Spinal cord (tissue), 10 donors: ENCODE results near the gene CA4. TPM values are rescaled to one million over a fixed set of nuclear protein-coding genes. Genes with fewer than 3 reads are reported as not detected.
"Not testable (repeated sequence)": the region's sequence is repeated elsewhere in the genome, so short reads cannot be mapped to it uniquely, and the experiment has no call there.

Source experiments
- DNase-seq, 6 donors: peaks; one replicate each; pipeline versions ENCODE4 v3.0.0 to v3.0.0-alpha.2; 2013 to 2015; ENCODE audit warnings: low spot score in 6 of 6, low read depth in 4 of 6
- H3K27ac ChIP-seq: one replicate; pipeline ENCODE4 v1.5.1; 2013; ENCODE audit warnings: low read depth, low read length, control low read depth
- H3K27me3 ChIP-seq: one replicate; pipeline ENCODE4 v1.6.1; 2013; ENCODE audit warnings: low read length; ENCODE audit not compliant: control insufficient read depth, insufficient read depth
- H3K36me3 ChIP-seq: one replicate; pipeline ENCODE4 v1.6.1; 2013; ENCODE audit warnings: low read length; ENCODE audit not compliant: control insufficient read depth, insufficient read depth
- H3K4me1 ChIP-seq: one replicate; pipeline ENCODE4 v1.6.1; 2013; ENCODE audit warnings: low read length; ENCODE audit not compliant: control insufficient read depth, insufficient read depth
- H3K4me3 ChIP-seq: one replicate; pipeline ENCODE4 v1.5.1; 2013; ENCODE audit warnings: low read depth, low read length, control low read depth
- H3K9me3 ChIP-seq: one replicate; pipeline ENCODE4 v1.6.1; 2013; ENCODE audit warnings: low read length; ENCODE audit not compliant: control insufficient read depth, insufficient read depth
- WGBS: methylation state at CpG from one replicate; pipeline ENCODE4 v1.1.5; 2013; ENCODE audit warnings: missing lambda C conversion rate; ENCODE audit not compliant: insufficient coverage; 5-methylcytosine and 5-hydroxymethylcytosine counted together
- polyA plus RNA-seq, 2 donors: library from polyadenylated mRNA; unstranded; fragments of 120-200 nt; gene quantifications; one replicate each; pipeline ENCODE4 v1.2.1, GENCODE V29; 2013; ENCODE audit not compliant: insufficient read length in 2 of 2
- total RNA-seq, 2 donors: library from RNA; depleted of rRNA in 1 of 2; stranded (reverse); fragments of 120-200 nt in 1 of 2; fragments of >200 nt in 1 of 2; gene quantifications; one replicate each; pipeline versions ENCODE4 v1.2.3 to v1.2.4, GENCODE V29; 2013 to 2014
- donor health status: healthy.

The CA4 gene
- total and polyA plus RNA-seq, 4 donors: 2.1 to 6.6 (median 6.3) TPM

DNA sequence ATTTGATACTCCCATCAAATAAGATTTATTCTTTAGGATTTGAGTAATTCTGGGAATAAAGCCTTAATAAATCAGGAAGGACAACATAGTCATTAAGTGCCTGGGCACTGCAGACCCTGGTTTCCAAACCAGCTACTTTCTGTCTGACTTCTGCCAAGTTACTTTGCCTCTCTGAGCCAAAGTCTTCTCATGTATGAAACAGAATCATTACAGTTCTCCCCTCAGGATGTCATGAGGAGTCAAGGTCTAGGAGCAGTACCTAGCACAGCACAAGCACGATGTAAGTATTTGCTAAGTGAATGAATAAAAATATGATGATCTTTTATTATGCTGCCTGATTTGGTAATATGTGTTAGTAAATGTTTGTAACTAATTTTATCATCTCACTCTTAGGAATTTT lies 40.6 kb upstream of the CA4 start:
- Histone ChIP-seq H3K4me1 (no peaks in the 10 kb centered on the region), H3K36me3 (no peaks in the 10 kb centered on the region), H3K27ac (no peak overlapping the region), H3K27me3 (no peaks in the 10 kb centered on the region), H3K9me3 (no peaks in the 10 kb centered on the region), H3K4me3 (no peak overlapping the region)
- no CpG with 5 or more reads among the region's 1 CpG for WGBS
- no peak for DNase-seq

DNA sequence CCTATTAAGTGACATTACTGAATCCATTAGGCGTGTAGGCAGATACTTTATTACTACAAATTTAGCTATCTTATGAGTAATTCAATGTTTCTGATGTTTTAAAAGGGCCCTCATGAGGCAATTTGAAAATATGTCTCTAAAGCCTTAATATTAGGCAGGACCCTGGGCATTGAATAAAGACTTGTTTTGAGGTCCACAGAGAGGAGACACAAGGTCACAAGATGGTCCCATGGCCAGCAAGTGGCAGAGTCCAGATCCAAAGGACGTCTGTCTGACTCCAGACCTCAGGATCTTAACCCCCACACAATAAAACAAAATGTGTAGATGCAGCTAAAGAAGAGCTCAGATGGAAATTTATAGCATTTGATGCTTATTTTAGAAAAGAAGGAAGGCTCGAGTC lies 39.2 kb upstream of the CA4 start:
- Histone ChIP-seq H3K36me3 (no peaks in the 10 kb centered on the region), H3K4me3 (no peak overlapping the region), H3K27me3 (no peaks in the 10 kb centered on the region), H3K27ac (no peak overlapping the region), H3K9me3 (no peaks in the 10 kb centered on the region), H3K4me1 (no peaks in the 10 kb centered on the region)
- no peak for DNase-seq
- no CpG with 5 or more reads among the region's 3 CpGs for WGBS

DNA sequence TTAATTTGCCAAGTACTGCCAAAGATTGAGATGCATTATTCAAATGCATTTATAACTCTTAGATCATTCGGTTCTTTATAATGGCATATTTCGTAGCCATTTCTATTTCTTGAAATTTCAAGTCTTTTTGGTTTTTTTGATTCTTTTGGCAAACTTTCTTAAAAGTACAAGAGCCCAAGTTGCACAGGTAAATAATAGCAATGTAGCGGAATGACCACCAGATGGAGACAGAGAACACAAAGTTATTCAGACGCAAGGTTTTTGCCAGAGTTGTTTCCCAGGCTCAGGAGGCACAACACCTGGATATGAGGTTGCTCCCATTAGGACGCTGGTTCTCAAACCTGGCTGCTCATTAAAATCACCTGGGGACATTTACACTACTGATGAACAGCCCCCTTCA lies 38.1 kb upstream of the CA4 start:
- DNase-seq, H3K9me3 ChIP-seq, H3K4me1 ChIP-seq, H3K36me3 ChIP-seq, H3K27ac ChIP-seq, H3K4me3 ChIP-seq, H3K27me3 ChIP-seq: not testable (repeated sequence)
- no CpG with 5 or more reads among the region's 5 CpGs for WGBS

DNA sequence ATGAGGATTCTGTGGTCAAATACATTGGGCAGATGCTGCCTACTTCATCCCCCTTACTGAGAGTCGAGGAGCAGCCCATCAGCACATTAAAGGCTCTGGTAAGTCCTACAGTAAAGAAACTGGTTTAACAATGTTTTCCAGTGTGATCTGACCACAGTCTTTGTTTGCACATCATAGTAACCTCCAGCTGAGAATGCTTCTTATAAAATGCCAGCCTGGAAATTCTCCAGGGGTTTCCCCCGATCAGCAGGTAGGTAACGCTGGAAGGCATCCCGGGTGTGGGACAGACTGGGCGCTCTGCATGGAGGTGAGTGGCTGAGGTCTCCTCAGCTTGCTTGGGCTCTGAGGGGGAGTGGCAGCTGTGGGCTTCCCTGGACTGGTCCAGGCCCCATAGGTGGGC lies 34.4 kb upstream of the CA4 start:
- WGBS: no CpG with 5 or more reads among the region's 5 CpGs

DNA sequence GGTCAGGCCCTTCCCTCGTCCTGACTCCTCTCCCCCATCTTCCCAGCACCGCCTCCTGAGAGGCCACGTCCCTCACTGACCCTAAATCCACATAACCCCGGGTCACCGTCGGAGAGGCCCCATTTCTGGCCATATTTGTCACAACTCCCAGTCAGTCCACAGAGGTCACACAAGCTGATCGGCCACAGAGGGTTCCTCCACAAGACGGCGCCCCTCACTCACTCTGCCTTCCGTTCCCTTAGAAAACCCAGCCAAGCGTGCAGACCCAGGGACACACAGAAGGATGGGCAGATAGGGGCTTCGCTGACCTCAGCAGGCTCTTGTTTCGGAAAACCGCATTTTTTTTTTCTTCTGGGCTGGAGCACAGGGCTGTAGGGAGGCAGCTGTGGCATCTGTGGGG lies 33.6 kb upstream of the CA4 start:
- H3K36me3 ChIP-seq, H3K4me1 ChIP-seq, DNase-seq, H3K27me3 ChIP-seq, H3K4me3 ChIP-seq, H3K27ac ChIP-seq, H3K9me3 ChIP-seq: not testable (repeated sequence)
- WGBS: no CpG with 5 or more reads among the region's 14 CpGs

More for the DNA sequence above, 34.4 kb upstream of the CA4 start:
- not testable (repeated sequence) for H3K36me3 ChIP-seq, H3K4me3 ChIP-seq, H3K27me3 ChIP-seq, H3K27ac ChIP-seq, H3K9me3 ChIP-seq, DNase-seq, H3K4me1 ChIP-seq

DNA sequence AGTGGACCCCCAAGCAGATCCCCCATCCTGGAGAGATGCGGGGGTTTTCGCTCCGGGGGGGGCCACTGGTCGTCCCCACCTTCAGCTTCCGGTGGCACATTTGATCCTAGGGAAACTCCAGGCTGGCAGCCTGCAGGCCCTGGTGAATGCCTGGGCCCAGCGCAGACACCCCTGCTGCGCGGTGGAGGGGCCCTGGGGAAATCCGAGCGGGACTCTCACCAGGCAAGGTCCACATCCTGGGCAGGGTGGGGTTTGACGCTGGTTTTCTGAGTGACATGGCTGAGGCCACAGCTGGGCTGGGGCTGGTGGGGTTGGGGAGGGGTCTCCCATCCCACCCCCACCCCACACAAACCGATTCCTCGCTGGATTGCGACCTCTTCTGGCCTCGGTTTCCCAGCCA lies 30.6 kb upstream of the CA4 start:
- H3K4me3 ChIP-seq, H3K4me1 ChIP-seq, H3K27me3 ChIP-seq, DNase-seq, H3K36me3 ChIP-seq, H3K9me3 ChIP-seq, H3K27ac ChIP-seq: not testable (repeated sequence)
- no CpG with 5 or more reads among the region's 15 CpGs for WGBS

DNA sequence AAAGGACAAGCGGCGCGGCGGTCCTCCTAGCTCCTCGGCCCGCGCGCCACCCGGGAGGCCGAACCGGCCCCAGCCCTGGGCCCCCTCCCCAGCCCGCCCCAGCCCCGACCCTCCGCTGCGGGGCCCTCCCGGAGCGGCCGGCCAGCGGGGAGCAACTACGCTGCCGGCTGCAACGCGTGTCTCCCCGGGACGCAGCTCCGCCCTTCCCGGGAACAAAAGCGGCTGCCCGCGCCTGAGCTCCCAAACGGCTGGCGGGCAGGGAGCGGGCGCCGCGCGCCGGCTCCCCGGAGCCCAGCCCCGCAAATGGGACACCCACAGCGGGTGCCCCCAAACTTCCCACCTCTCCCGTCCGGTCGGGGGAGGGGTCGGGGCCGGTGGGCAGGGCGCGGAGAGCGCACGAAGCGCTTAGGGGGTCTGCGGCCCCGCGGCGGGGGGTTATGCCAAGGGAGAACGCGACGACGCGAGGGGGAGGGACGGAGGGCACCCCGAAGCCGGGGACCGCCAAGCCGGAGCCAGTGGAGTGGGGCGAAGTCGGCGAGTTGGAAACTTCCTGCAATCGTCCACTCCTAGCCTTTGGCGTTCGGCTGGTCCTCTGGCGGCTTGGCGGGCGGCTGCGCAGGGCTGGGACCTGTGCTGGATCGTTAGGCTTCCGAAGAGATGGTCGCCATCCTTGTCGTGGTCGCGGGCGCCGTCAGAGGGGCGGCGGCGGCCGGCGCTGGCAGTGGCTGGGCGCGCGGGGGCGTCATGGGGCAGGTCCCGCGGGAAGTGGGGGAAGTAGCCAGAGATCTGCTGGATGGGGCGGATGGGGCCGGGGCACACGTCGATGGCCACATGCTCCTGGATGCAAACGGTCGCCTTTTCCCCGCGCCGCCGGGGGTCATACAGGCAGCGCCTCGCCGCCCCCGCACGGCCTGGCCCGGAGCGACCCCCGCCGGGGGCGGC lies 29.7 kb upstream of the CA4 start:
- H3K36me3 ChIP-seq, H3K9me3 ChIP-seq, H3K27ac ChIP-seq, H3K4me1 ChIP-seq, H3K27me3 ChIP-seq, H3K4me3 ChIP-seq, DNase-seq: not testable (repeated sequence)
- WGBS: no CpG with 5 or more reads among the region's 114 CpGs

DNA sequence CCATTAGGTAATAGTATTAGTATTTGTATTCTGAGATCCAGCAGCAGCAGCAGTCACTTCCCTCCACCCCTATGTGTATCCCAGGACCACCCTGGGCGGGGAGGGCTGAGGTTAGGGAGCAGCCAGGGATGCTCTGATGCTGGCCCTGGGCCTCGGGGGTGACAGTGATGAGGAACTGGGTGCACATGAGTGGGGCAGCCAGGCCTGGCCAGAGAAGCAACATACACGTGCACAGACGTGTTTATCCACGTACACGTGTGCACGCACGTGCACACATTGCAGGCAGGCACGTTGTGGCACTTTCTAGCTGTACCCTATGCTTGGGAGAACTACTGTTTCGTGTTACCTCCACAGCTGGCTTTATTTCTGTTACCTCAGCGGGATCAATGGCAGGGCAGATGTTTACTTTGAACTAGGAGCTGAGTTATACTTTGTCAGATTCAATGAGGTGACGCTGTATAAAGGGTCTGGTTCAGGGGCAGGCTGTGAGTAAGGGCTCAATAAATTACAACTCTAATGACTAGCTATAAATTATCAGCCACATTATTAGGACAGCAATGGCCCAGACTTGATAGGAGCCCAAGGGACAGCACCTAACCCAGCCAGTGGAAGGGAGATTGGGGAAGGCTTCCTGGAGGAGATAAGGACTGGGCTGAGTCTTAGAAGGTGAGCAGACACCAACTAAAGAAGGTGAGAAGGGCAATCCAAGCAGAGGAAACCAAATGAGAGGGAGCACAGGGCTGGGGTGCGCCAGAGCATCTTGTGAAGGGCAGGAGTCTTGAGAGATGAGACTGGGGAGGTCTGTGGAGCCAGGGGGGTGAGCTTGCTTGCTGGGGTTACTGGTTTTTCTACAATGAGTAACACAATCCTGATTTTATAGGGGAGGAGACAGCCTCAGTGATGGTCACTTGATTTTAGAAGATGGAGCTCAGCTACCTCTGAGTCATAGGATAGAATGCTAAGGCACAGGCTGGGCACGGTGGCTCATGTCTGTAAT lies 22.4 kb upstream of the CA4 start:
- DNase-seq: no peak
- no peaks in the 10 kb centered on the region for H3K36me3 ChIP-seq
- H3K9me3 ChIP-seq: no peaks in the 10 kb centered on the region
- H3K4me1 ChIP-seq: no peaks in the 10 kb centered on the region
- H3K4me3 ChIP-seq: no peak overlapping the region
- no peaks in the 10 kb centered on the region for H3K27me3 ChIP-seq
- no peak overlapping the region for H3K27ac ChIP-seq
- whole genome bisulfite sequencing: 65% methylated on average over 12 of the region's 14 CpGs

DNA sequence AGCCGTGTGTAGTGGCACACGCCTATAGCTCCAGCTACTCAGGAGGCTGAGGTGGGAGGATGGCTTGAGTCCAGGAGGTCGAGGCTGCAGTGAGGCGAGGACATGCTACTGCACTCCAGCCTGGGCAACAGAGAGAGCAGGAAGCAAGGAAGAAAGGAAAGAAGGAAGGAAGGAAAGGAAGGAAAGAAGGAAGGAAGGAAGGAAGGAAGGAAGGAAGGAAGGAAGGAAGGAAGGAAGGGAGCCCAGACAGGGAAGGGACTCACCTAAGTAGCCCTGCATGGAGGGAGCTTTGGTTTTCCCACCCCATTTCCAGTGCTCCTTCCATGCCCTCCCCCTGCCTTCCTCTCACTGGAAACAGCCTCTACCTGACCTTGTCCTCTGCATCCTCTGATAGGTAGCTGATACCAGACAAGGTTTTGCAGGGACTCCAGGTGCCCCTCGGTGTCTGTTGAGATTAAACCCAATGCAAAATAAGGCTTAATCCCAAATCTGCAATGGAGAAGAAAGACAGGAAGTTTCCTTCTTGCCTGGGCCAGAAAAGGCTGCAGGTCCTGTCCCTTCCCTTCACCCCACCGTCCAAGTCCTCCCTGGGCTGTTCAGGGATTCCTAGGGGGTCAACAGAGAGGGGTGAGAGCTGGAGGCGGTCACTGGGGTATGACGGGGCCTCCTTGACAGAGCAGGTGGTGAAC lies 21.5 kb upstream of the CA4 start:
- DNase-seq: no peak
- whole genome bisulfite sequencing: 95% methylated on average over 2 of the region's 8 CpGs
- Histone ChIP-seq H3K27ac (no peak overlapping the region), H3K4me3 (no peak overlapping the region), H3K36me3 (no peaks in the 10 kb centered on the region), H3K9me3 (no peaks in the 10 kb centered on the region), H3K27me3 (no peaks in the 10 kb centered on the region), H3K4me1 (no peaks in the 10 kb centered on the region)
